CD8-positive, alpha-beta memory T cell (primary cell): ENCODE results near the gene MTAP. TPM values are rescaled to one million over a fixed set of nuclear protein-coding genes. Genes with fewer than 3 reads are reported as not detected.

Experiments used
- CTCF ChIA-PET: fragments of 350-600 bp; sonication (Branson Sonifier 250); formaldehyde crosslinking; loops from one replicate; lab custom pipeline; 2021; ENCODE audit warnings: antibody characterized with exemption; lab: Charles Lee
- POLR2A ChIA-PET: fragments of 350-600 bp; sonication (Branson Sonifier 250); formaldehyde crosslinking; loops from one replicate; lab custom pipeline; 2021; ENCODE audit warnings: antibody characterized with exemption; lab: Charles Lee
- DNase-seq, 5 donors: peaks; one replicate each; pipeline versions ENCODE4 v3.0.0 to v3.0.0-alpha.2; 2020 to 2022; ENCODE audit warnings: mixed read lengths in 1 of 5
- H3K27ac ChIP-seq: one replicate; pipeline ENCODE4 v1.7.0; 2013; ENCODE audit warnings: low read depth, mild to moderate bottlenecking, low read length, moderate library complexity
- H3K27me3 ChIP-seq: 2 replicates; pipeline ENCODE4 v1.7.0; 2013; ENCODE audit warnings: low read length, mild to moderate bottlenecking; ENCODE audit not compliant: insufficient read depth, poor library complexity, severe bottlenecking
- H3K36me3 ChIP-seq: 2 replicates; pipeline ENCODE4 v1.7.0; 2013; ENCODE audit warnings: mild to moderate bottlenecking, low read length, moderate library complexity; ENCODE audit not compliant: insufficient read depth
- H3K4me1 ChIP-seq: 2 replicates; pipeline ENCODE4 v1.7.0; 2013; ENCODE audit warnings: mild to moderate bottlenecking, low read length, moderate library complexity; ENCODE audit not compliant: insufficient read depth
- H3K4me3 ChIP-seq: 2 replicates; pipeline ENCODE4 v1.7.0; 2013; ENCODE audit warnings: mild to moderate bottlenecking, low read length
- H3K9me3 ChIP-seq: 2 replicates; pipeline ENCODE4 v1.7.0; 2013; ENCODE audit warnings: mild to moderate bottlenecking, low read length
- H3K27ac Mint-ChIP-seq, 8 donors: one replicate each; pipeline ENCODE4 v1.8.0; 2020 to 2021; ENCODE audit warnings: mixed read lengths in 8 of 8, mild to moderate bottlenecking in 6 of 8, inconsistent platforms in 3 of 8, moderate library complexity in 3 of 8
- H3K27me3 Mint-ChIP-seq, 2 donors: one replicate each; pipeline ENCODE4 v1.8.0; 2020 to 2021; ENCODE audit warnings: mixed read lengths in 2 of 2, mild to moderate bottlenecking in 1 of 2, moderate library complexity in 1 of 2
- H3K36me3 Mint-ChIP-seq, 3 donors: one replicate each; pipeline ENCODE4 v1.8.0; 2020 to 2021; ENCODE audit warnings: mixed read lengths in 3 of 3, inconsistent platforms in 1 of 3, mild to moderate bottlenecking in 1 of 3
- H3K4me1 Mint-ChIP-seq, 3 donors: one replicate each; pipeline ENCODE4 v1.8.0; 2020 to 2021; ENCODE audit warnings: mixed read lengths in 3 of 3, inconsistent platforms in 1 of 3, mild to moderate bottlenecking in 1 of 3
- H3K4me3 Mint-ChIP-seq, 7 donors: one replicate each; pipeline ENCODE4 v1.8.0; 2020 to 2021; ENCODE audit warnings: mixed read lengths in 7 of 7, mild to moderate bottlenecking in 6 of 7, moderate library complexity in 4 of 7, inconsistent platforms in 2 of 7
- H3K9me3 Mint-ChIP-seq, 5 donors: one replicate each; pipeline ENCODE4 v1.8.0; 2020 to 2022; ENCODE audit warnings: mixed read lengths in 5 of 5, mild to moderate bottlenecking in 3 of 5, moderate library complexity in 2 of 5, inconsistent platforms in 1 of 5
- polyA plus RNA-seq: library from polyadenylated mRNA; unstranded; fragments of 300-500 nt; fragmentation: Illumina TruSeq; gene quantifications from one replicate; pipeline ENCODE4 v1.2.3, GENCODE V29; 2021
- total RNA-seq, 2 experiments: library from RNA; stranded (reverse); gene quantifications; one replicate each; pipeline ENCODE4 v1.2.3, GENCODE V29; 2021

MTAP gene
- total and polyA plus RNA-seq, 3 experiments from 2014 or later = 19.3 to 81.6 (median 77.4) TPM

DNA sequence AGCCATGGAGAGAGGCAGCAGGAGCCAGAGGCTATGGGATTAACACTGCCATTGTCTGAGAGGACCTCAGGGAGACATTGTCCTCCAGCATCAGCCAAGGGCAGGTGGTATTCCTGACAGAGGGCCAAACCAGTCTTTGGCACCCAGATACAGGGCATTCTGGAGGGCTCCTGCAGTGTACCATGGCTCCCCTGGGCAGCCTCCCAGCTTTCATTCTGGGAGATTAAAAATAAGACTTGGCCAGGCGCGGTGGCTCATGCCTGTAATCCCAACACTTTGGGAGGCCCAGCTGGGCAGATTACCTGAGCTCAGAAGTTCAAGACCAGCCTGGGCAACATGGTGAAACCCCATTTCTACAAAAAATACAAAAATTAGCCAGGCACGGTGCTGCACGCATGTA lies 4.2 kb downstream of the MTAP start:
- ChIA-PET POLR2A (no interaction called here), CTCF (interaction anchor here (9.7 kb wide), 1 partner anchor 203 kb away, joined by 142 read pairs; the partner anchor contains the start of gene CDKN2B)
- peaks cover 0 to 3% (median 0%) of the 10 kb centered on the region in 5 donors for H3K9me3 Mint-ChIP-seq
- H3K4me3 Mint-ChIP-seq = no peak overlapping the region
- peaks cover 24% of the 10 kb centered on the region for H3K4me1 ChIP-seq
- H3K27ac ChIP-seq = no peak overlapping the region
- H3K36me3 Mint-ChIP-seq = peaks cover 0 to 41% (median 1%) of the 10 kb centered on the region in 3 donors
- no peaks in the 10 kb centered on the region for H3K9me3 ChIP-seq
- H3K4me3 ChIP-seq = no peak overlapping the region
- peak overlapping the region in 5 of 8 donors; percentile 21 to 93 (median 43) for H3K27ac Mint-ChIP-seq
- H3K36me3 ChIP-seq = peaks cover 9% of the 10 kb centered on the region
- H3K27me3 ChIP-seq = no peaks in the 10 kb centered on the region
- H3K27me3 Mint-ChIP-seq = peaks cover 0 to 3% of the 10 kb centered on the region in 2 donors
- H3K4me1 Mint-ChIP-seq = peaks cover 33 to 51% (median 44%) of the 10 kb centered on the region in 3 donors
- no peak for DNase-seq

GRCh38 chr9:21810388-21810787 lies 8.0 kb downstream of the MTAP start:
- Histone ChIP-seq H3K4me1 (peaks cover 13% of the 10 kb centered on the region), H3K36me3 (peaks cover 9% of the 10 kb centered on the region), H3K27me3 (no peaks in the 10 kb centered on the region), H3K9me3 (no peaks in the 10 kb centered on the region), H3K4me3 (no peak overlapping the region), H3K27ac (no peak overlapping the region)
- no peak overlapping the region for H3K4me3 Mint-ChIP-seq
- H3K9me3 Mint-ChIP-seq = no peaks in the 10 kb centered on the region
- H3K4me1 Mint-ChIP-seq = peaks cover 24 to 39% (median 26%) of the 10 kb centered on the region in 3 donors
- peak overlapping the region in 3 of 8 donors; percentile 40 to 74 (median 46) for H3K27ac Mint-ChIP-seq
- ChIA-PET POLR2A (no interaction called here), CTCF (interaction anchor here (0.9 to 9.7 kb wide), 5 partner anchors 8 to 309 kb away, joined by 3 to 142 read pairs (median 6); partner anchors contain the start of genes CDKN2B and MTAP)
- no peaks in the 10 kb centered on the region for H3K27me3 Mint-ChIP-seq
- peaks cover 0 to 44% (median 1%) of the 10 kb centered on the region in 3 donors for H3K36me3 Mint-ChIP-seq
- no peak for DNase-seq

DNA sequence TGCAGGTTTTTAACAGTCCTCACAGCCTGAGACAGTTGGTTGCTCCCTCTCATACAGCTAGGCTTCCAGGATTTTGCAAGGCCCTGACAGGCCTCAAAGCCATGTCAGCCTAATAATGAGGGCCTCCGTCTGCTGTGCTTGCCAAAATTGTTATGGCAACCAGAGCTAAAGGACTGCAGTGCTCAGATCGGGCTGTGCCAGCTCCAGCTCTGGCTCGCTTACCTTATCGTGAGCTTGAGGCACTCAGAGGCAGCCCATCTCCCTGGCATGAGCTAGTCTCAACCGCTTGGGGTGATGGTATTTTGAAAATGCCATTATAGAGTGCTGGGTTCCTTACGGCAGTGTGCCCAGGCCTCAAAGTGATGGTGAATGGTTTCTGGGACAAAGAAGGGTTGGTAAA lies 8.4 kb downstream of the MTAP start:
- Mint-ChIP-seq H3K4me3 (peak overlapping the region in 1 of 7 donors; percentile 40), H3K4me1 (peaks cover 20 to 34% (median 21%) of the 10 kb centered on the region in 3 donors), H3K36me3 (peaks cover under 1 to 48% (median 4%) of the 10 kb centered on the region in 3 donors), H3K27ac (no peak overlapping the region), H3K27me3 (no peaks in the 10 kb centered on the region), H3K9me3 (no peaks in the 10 kb centered on the region)
- Histone ChIP-seq H3K9me3 (no peaks in the 10 kb centered on the region), H3K4me1 (peaks cover 13% of the 10 kb centered on the region), H3K4me3 (no peak overlapping the region), H3K27me3 (no peaks in the 10 kb centered on the region), H3K27ac (no peak overlapping the region), H3K36me3 (peaks cover 13% of the 10 kb centered on the region)
- ChIA-PET CTCF (interaction anchor here (0.8 to 9.7 kb wide), 6 partner anchors 9 to 309 kb away, joined by 3 to 142 read pairs (median 4); partner anchors contain the start of genes CDKN2B and MTAP), POLR2A (no interaction called here)
- no peak for DNase-seq

- no peak overlapping the region for H3K4me3 ChIP-seq
- H3K9me3 Mint-ChIP-seq = no peaks in the 10 kb centered on the region
- H3K27ac ChIP-seq = no peak overlapping the region
- H3K27ac Mint-ChIP-seq = peak overlapping the region in 5 of 8 donors; percentile 2 to 81 (median 16)
- no peaks in the 10 kb centered on the region for H3K27me3 Mint-ChIP-seq
- DNase-seq = no peak
- POLR2A ChIA-PET = no interaction called here
- H3K9me3 ChIP-seq = no peaks in the 10 kb centered on the region
- peaks cover 6 to 57% (median 8%) of the 10 kb centered on the region in 3 donors for H3K36me3 Mint-ChIP-seq
- H3K4me3 Mint-ChIP-seq = no peak overlapping the region
- peaks cover 15% of the 10 kb centered on the region for H3K36me3 ChIP-seq
- CTCF ChIA-PET = interaction anchor here (0.8 to 9.7 kb wide), 10 partner anchors 9 to 640 kb away, joined by 3 to 142 read pairs (median 5); partner anchors contain the start of gene CDKN2B
- peaks cover 13% of the 10 kb centered on the region for H3K4me1 ChIP-seq
- H3K27me3 ChIP-seq = no peaks in the 10 kb centered on the region
- H3K4me1 Mint-ChIP-seq = peaks cover 13 to 27% (median 14%) of the 10 kb centered on the region in 3 donors
These were observed 9.5 kb downstream of the MTAP start for GRCh38 chr9:21811914-21812313.

GRCh38 chr9:21812415-21812814 lies 10.0 kb downstream of the MTAP start:
- Mint-ChIP-seq H3K36me3 (peaks cover 6 to 62% (median 8%) of the 10 kb centered on the region in 3 donors), H3K4me1 (peaks cover 14 to 24% (median 14%) of the 10 kb centered on the region in 3 donors), H3K27ac (peak overlapping the region in 1 of 8 donors; percentile 36), H3K4me3 (no peak overlapping the region), H3K27me3 (no peaks in the 10 kb centered on the region), H3K9me3 (no peaks in the 10 kb centered on the region)
- no peaks in the 10 kb centered on the region for H3K9me3 ChIP-seq
- ChIA-PET POLR2A (no interaction called here), CTCF (interaction anchor here (1.0 to 9.7 kb wide), 11 partner anchors 9 to 640 kb away, joined by 3 to 142 read pairs (median 6); partner anchors contain the start of gene CDKN2B)
- peaks cover 13% of the 10 kb centered on the region for H3K4me1 ChIP-seq
- H3K27ac ChIP-seq = no peak overlapping the region
- H3K36me3 ChIP-seq = peaks cover 18% of the 10 kb centered on the region
- H3K27me3 ChIP-seq = no peaks in the 10 kb centered on the region
- no peak for DNase-seq
- no peak overlapping the region for H3K4me3 ChIP-seq

- peak overlapping the region in 5 of 8 donors; percentile 36 to 86 (median 40) for H3K27ac Mint-ChIP-seq
- DNase-seq = peak; percentile 49 to 77 (median 59)
- H3K4me3 Mint-ChIP-seq = peak overlapping the region in 3 of 7 donors; percentile 40 to 57 (median 48)
These were observed 10.6 kb downstream of the MTAP start for GRCh38 chr9:21812946-21813568.

DNA sequence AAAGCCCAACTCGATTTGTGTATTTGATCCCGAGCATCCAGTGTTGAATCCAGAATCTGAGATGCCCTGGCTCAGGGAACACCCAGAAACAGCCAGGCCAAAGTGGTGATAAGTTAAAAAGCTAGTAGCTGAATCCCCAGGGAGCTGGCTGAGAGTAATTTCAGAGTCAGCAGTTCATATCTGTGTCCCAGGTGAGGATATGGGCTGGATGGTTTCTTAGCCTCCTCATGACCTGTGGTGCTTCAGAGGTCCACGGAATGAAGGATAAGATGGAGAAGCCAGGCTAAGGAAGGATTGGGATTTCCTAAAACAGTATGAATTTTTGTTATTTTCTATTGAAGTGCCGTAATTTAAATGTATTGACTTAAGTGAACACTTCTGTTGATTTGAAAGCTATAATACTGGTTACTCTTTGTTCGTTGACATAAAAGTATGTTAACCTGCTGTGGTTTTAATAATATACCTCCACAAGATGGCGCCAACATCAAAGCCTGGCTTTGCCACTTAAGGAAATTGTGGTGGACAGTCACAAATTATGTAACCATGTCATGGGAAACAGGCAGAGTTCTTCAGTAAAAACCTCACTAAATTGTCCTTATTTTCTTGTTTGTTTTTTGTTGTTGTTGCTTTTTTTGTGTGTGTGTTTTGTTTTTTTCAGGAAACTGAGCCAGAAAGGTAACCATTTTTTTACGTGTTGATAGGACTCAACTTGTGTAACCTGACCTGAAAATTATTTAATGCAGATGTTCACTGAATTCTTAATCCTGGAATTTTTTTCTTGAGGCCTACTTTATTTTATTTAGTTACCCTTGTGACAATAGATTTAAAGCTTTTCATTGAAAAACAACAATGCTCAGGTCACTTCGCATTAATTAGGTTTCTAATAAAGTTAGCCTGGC lies 11.4 kb downstream of the MTAP start:
- Histone ChIP-seq H3K4me3 (no peak overlapping the region), H3K9me3 (no peaks in the 10 kb centered on the region), H3K27ac (no peak overlapping the region), H3K4me1 (peaks cover 13% of the 10 kb centered on the region), H3K27me3 (no peaks in the 10 kb centered on the region), H3K36me3 (peaks cover 26% of the 10 kb centered on the region)
- POLR2A ChIA-PET = no interaction called here
- H3K27ac Mint-ChIP-seq = peak overlapping the region in 6 of 8 donors; percentile 36 to 88 (median 57)
- no peaks in the 10 kb centered on the region for H3K9me3 Mint-ChIP-seq
- CTCF ChIA-PET = interaction anchor here (0.6 to 9.7 kb wide), 41 partner anchors 9 to 642 kb away, joined by 3 to 142 read pairs (median 4); partner anchors contain the start of genes CDKN2A, CDKN2B, CDKN2B-AS1 and MTAP
- peaks cover 14 to 19% (median 16%) of the 10 kb centered on the region in 3 donors for H3K4me1 Mint-ChIP-seq
- H3K27me3 Mint-ChIP-seq = no peaks in the 10 kb centered on the region
- DNase-seq = peak; percentile 13 to 76 (median 63)
- H3K4me3 Mint-ChIP-seq = peak overlapping the region in 1 of 7 donors; percentile 24
- peaks cover 9 to 68% (median 16%) of the 10 kb centered on the region in 3 donors for H3K36me3 Mint-ChIP-seq

More at GRCh38 chr9:21812946-21813568, 10.6 kb downstream of the MTAP start:
- no peak overlapping the region for H3K4me3 ChIP-seq
- H3K27me3 ChIP-seq = no peaks in the 10 kb centered on the region
- peaks cover 13% of the 10 kb centered on the region for H3K4me1 ChIP-seq
- Mint-ChIP-seq H3K27me3 (no peaks in the 10 kb centered on the region), H3K4me1 (peaks cover 14 to 19% (median 14%) of the 10 kb centered on the region in 3 donors), H3K36me3 (peaks cover 6 to 66% (median 11%) of the 10 kb centered on the region in 3 donors), H3K9me3 (no peaks in the 10 kb centered on the region)
- CTCF ChIA-PET = interaction anchor here (0.6 to 9.7 kb wide), 42 partner anchors 8 to 643 kb away, joined by 3 to 142 read pairs (median 4); partner anchors contain the start of genes CDKN2A, CDKN2B, CDKN2B-AS1 and MTAP
- H3K36me3 ChIP-seq = peaks cover 20% of the 10 kb centered on the region
- H3K9me3 ChIP-seq = no peaks in the 10 kb centered on the region
- H3K27ac ChIP-seq = no peak overlapping the region
- POLR2A ChIA-PET = no interaction called here
